ENCODE data around the gene MAN2B2.

The MAN2B2 gene

GRCh38 chr4:6546681-6547447 lies 28.1 kb upstream of the MAN2B2 start:
- DNase-seq: peak; percentile 38

DNA sequence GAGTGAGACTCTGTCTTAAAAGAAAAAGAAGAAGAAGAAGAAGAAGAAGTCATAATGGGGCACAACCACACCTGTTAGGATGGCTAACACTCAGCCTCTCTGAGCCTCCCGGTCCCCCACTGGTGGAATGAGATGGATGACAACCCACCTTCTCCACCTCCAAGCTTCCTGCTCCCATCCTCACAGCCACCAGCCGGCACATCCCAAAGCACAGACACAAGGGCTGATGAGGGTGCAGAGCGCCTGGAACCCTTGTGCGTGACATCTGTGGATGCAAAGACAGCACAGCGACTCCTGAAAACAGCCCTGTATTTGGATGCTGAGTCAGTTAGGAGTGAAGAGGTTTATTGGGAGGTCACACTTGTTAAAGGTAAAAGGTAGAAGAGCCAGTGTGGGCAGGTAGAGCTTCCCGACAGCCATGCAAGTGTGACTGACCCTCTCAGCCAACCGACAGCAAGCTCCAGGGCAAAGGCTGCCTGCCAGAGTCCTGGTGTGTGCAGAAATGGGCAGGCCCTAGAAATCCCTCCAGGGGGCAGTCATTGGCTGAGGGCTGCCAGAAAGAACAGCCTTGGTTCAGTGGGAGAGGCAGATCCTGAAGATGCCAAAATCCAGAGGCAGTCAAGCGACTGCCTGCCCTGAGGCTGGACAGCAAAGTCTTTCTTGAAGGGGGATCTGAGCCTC lies 26.6 kb upstream of the MAN2B2 start:
- peak; percentile 64 for DNase-seq

- no peak for DNase-seq
Measured at GRCh38 chr4:6548882-6549230, 26.1 kb upstream of the MAN2B2 start.

DNA sequence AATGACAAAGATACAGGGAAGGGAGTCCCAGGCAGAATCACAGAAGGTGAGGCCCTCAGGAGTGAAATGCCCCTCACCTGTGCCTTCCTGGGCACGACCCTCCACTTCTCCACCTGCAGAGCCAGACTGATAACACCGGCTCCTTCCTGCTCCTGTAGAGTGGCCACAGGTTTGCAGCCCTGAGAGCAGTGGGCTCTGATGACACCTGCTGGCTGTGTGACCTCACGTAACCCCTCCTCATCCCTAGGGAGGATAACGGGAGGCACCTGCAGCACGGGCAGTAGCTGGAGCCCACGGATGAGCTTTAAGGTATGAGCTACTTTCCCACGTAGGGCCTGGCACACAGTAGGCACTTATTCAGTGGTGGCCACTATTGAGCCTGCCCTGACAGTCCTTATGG lies 25.5 kb upstream of the MAN2B2 start:
- DNase-seq: no peak

DNA sequence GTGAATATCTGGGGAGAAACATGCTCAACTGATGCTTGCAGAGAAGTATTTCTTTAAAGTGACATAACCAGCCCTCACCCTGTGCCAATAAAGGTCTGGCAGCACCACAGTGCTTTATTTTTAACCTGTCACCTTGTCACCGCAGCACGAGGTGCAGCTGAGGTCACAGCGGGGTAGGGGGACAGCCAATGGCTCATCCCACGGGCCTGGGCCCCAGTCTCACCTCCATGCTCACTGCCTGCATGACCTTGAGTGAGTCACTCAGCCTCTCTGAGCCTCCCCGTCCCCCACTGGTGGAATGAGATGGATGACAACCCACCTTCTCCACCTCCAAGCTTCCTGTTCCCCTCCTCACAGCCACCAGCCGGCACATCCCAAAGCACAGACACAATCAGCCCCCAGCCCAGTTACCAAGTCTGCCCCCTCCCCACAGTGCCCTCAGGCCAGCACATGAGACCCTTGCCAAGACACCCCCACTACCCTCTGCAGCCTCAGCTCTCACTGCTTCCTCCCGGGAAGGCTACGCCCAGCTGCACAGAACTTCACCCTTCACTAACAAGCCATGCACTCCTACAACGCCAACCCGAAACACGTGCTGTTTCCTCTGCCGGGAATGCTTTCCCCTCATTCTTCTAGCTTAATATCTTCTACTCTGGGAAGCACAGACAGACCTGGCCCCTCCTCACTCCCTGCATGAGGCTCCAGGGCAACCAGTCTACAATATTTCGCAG lies 24.9 kb upstream of the MAN2B2 start:
- DNase-seq: no peak

DNA sequence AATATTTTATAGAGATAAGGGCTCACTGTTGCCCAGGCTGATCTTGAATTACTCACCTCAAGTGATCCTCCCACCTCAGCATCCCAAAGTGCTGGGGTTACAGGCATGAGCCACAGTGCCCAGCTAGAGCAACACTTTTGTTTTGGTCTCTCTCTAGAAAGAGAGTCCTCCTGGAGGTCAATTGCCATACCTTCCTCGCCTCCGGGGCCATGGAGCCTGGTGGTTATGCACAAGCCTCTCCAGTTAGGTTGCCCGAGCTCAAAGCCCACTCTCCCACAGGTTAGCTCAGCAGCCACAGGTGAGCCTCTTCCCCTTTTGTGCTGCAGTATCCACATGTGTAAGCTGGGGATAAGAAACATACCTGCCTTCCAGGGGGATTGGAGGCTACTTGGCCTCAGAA lies 24.2 kb upstream of the MAN2B2 start:
- no peak for DNase-seq

GRCh38 chr4:6551660-6552059 lies 23.3 kb upstream of the MAN2B2 start:
- DNase-seq: no peak

DNA sequence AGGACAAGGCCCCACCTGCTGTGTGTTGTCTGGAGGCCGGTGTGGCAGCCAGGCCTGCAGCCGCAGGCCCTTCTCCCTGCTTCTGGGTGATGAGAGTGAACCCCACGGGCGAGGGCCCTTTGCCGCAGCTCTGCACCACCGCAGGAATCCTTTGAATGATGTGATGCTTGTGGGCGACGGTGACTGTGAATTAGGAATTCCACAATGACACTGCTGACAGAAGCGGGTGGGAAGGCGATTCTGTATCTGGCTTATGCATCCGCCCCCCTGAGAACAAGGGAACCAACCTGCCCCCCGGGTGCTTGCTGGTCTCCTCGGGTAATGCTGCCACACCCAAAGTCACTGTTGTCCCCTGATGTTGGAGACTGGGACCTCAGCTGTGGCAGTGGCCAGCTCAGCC lies 19.5 kb upstream of the MAN2B2 start:
- DNase-seq: no peak

- no peak for DNase-seq
Measured at GRCh38 chr4:6556263-6556662, 18.7 kb upstream of the MAN2B2 start.

- DNase-seq: no peak
Measured at GRCh38 chr4:6557185-6557584, 17.8 kb upstream of the MAN2B2 start.

DNA sequence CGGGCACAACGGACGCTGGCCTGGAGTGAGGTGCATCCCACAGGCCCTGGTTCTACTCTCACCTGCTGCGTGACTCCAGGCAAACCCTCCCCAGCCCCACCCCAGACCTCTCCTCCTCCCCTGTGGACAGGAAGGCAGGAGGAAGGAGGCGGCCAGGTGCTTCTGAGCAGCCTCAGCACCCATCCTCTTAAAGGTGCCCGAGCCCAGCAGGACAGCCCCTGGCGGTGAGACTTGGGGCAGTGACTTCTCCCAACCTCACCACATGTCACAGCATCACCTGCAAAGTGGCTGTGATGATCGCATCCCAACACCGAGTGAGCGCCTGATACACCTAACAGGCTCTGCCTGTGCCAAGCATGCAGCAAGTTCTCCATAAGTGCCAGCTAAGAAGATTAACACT lies 17.1 kb upstream of the MAN2B2 start:
- DNase-seq: no peak

DNA sequence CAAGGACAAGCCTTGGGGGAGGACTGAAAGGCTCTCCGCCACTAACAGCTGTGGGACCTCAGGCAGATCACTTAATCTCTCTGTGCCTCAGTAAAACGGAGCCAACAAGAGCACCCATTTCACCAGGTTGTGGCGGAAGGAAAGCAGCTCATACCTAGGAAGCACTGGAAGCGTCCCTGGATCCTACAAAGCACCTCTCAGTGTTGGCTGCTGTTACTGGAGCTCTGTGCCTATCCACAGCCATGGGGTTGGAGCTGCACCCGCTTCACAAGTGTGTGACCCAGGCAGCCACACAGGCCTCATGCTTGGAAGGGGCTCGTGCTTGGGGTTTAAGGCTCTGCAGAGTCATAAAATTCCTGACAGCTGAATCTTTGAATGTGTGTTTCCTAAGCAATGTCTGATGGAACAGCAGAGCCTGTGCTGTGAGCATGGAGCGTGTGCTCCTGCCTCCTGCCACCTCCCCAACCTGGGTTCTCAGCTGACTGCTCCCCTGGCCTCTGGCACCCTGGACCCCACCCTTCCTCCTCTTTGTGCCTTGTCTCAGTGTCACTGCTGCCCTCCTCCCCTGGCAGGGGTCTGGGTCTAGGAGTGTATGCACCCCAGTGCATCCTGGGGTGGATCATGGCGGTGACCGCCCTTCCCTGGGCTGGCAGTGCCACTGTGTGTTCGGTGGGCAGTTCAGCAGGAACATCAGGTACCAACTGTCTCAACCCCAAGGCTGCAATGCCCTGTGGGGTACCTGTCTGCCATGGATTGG lies 14.4 kb upstream of the MAN2B2 start:
- peak; percentile 81 for DNase-seq

- peak; percentile 63 for DNase-seq
Measured at GRCh38 chr4:6561173-6561516, 13.8 kb upstream of the MAN2B2 start.

GRCh38 chr4:6561706-6562371 lies 13.2 kb upstream of the MAN2B2 start:
- no peak for DNase-seq

- DNase-seq: no peak
Measured at GRCh38 chr4:6562931-6563901, 11.8 kb upstream of the MAN2B2 start.

- DNase-seq: no peak
Measured at GRCh38 chr4:6563935-6564645, 10.9 kb upstream of the MAN2B2 start.

DNA sequence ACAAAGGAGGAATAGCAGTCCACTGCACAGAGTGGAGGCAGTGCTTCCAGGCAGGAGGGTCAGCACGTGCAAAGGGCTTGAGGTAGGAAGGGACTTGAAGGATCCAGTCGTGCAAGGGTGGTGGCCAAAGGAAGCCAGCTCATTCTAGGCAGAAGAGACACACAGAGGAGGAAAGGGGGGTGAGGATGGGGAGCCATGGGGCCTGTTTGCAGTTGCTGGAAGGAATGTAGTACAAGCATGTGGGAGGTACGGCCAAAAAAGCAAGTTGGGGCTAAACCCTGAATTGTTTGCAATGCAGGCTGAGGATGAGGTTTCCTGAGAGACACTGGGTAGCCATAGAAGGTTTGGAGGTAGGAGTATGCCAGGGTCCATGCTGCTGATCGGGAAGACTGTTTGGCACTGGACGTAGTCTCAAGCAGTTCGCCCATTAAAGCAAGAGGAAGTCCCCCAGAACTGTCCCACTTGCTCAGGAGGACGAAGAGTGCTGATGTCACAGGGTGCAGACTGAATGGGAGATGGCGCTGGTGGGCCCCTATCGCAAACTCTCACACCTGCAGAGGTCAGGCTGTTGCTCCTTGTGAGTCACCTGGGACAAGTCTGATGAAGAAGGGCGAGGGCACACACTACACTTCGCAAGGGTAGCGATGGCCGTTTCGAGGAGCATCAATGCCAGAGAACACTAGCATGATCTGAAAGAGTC lies 9.1 kb upstream of the MAN2B2 start:
- DNase-seq: no peak

DNA sequence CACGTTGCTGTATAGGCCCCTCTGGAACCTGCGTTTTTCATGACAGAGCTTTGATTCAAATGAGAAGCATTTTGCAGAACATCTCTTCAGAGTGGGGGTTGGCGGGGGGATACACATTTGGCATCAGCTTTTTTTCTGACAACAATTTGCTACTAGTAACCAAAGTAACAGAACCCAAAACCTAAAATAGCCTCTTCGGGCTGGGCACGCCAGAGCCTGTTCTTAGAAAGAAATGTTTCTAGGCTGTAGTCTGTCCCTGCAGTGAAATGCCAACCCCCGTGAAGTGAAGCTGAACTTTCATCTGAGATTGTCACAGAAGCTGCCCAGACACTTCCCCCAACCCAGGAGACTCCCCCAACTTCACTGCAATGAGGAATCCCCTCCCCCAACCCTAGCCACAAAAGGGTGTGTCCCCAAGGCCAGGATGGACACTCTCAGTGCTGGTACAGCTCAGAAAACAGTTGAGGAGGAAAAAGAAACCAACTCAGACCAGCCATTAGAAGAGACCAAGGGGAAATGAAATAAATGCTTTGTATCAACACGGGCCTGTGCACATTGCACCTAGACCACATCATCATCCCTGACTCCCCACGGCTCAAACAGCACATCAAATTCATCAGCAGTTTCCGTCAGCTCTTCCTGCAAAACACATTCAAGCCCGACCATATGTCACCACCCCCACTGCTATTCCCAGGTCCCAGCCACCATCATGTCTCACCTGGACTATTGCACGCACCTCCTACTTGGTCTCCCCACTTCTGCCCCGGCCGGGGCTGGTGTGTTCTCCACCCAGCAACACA lies 8.4 kb upstream of the MAN2B2 start:
- DNase-seq: no peak

DNA sequence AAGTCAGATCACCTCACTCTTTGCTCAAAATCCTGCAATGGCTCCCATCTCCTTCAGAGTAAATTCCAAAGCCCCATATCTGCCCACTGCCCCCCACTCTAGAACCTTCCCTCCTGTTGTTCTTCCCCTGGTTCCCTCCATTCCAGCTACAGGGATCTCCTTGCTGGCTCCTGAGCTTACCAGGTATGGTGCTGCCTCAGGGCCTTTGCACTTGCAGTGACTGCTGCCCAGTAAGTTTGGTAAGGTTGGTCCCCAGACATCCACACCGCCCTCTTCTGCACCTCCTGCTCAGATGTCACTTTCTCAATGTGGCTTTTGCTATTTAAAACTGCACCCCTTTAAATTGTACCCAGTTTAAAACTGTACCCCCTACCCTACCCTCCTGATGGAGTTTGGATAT lies 7.8 kb upstream of the MAN2B2 start:
- DNase-seq: no peak

Data from HCEC 1CT (cell line).